Left ventricle myocardium inferior (tissue), 1 donor: ENCODE measurements around the gene TUBG1. TPM values are rescaled to one million over a fixed set of nuclear protein-coding genes. Genes with fewer than 3 reads are reported as not detected.

Experiments
- DNase-seq: peaks from one replicate; pipeline ENCODE4 v3.0.0-alpha.2; 2020
- H3K27ac ChIP-seq: fragments of 200-600 bp; replicated peaks from 2 replicates; pipeline ENCODE4 v1.8.0; 2021
- H3K27me3 ChIP-seq: fragments of 200-600 bp; 2 replicates; pipeline ENCODE4 v1.8.0; 2021; ENCODE audit warnings: low read depth
- H3K36me3 ChIP-seq: fragments of 200-600 bp; 2 replicates; pipeline ENCODE4 v1.8.0; 2021
- H3K4me1 ChIP-seq: fragments of 200-600 bp; 2 replicates; pipeline ENCODE4 v1.8.0; 2021
- H3K4me3 ChIP-seq: fragments of 200-600 bp; 2 replicates; pipeline ENCODE4 v1.8.0; 2021; ENCODE audit warnings: mild to moderate bottlenecking, moderate library complexity
- H3K9me3 ChIP-seq: fragments of 200-600 bp; replicated peaks from 2 replicates; pipeline ENCODE4 v1.8.0; 2021
- CTCF ChIP-seq: fragments of 200-600 bp; IDR thresholded peaks from 2 replicates; pipeline ENCODE4 v1.8.0; 2021; ENCODE audit warnings: antibody characterized with exemption, mild to moderate bottlenecking, borderline replicate concordance
- intact Hi-C: fragments of 100-400 bp; cut with micrococcal nuclease; formaldehyde crosslinking; loops from one replicate; pipeline ENCODE4 v1.11.0; 2022
- total RNA-seq: library from RNA; stranded (reverse); fragmentation: NEBNext Ultra II Directional; extraction: Animal tissue kit (Norgen Biotek cat#: 25700); gene quantifications from one replicate; pipeline ENCODE4 v1.2.1, GENCODE V29; 2021
- donor health status: DM: no; HTN: yes; CAD: no; lungs with severe emphysema.

Gene TUBG1
- total RNA-seq, 1 donor from 2014 or later = 48.0 TPM

- no peak for TF ChIP-seq CTCF
- H3K27ac ChIP-seq = no peak overlapping the region
- intact Hi-C loops = no loop called here
Observed at GRCh38 chr17:42640121-42640520, 30.6 kb downstream of the TUBG1 start.

GRCh38 chr17:42642336-42642735 is 32.9 kb downstream of the TUBG1 start:
- Histone ChIP-seq H3K36me3 (no peaks in the 10 kb centered on the region), H3K9me3 (no peaks in the 10 kb centered on the region), H3K4me3 (no peak overlapping the region), H3K4me1 (no peaks in the 10 kb centered on the region), H3K27ac (no peak overlapping the region), H3K27me3 (no peaks in the 10 kb centered on the region)
- DNase-seq = no peak
- intact Hi-C loops = no loop called here
- no peak for TF ChIP-seq CTCF

More at GRCh38 chr17:42640121-42640520, 30.6 kb downstream of the TUBG1 start:
- Histone ChIP-seq H3K4me3 (no peak overlapping the region), H3K36me3 (no peaks in the 10 kb centered on the region), H3K9me3 (no peaks in the 10 kb centered on the region), H3K4me1 (no peaks in the 10 kb centered on the region), H3K27me3 (no peaks in the 10 kb centered on the region)
- DNase-seq = no peak

- Histone ChIP-seq H3K36me3 (no peaks in the 10 kb centered on the region), H3K9me3 (no peaks in the 10 kb centered on the region), H3K4me3 (no peak overlapping the region), H3K27me3 (no peaks in the 10 kb centered on the region), H3K4me1 (no peaks in the 10 kb centered on the region), H3K27ac (no peak overlapping the region)
- TF ChIP-seq CTCF = no peak
- DNase-seq = no peak
- intact Hi-C loops = no loop called here
Observed at GRCh38 chr17:42647778-42648177, 38.3 kb downstream of the TUBG1 start.

- Histone ChIP-seq H3K4me1 (peaks cover 15% of the 10 kb centered on the region), H3K4me3 (no peak overlapping the region), H3K9me3 (no peaks in the 10 kb centered on the region), H3K27ac (no peak overlapping the region), H3K36me3 (no peaks in the 10 kb centered on the region), H3K27me3 (no peaks in the 10 kb centered on the region)
- no peak for DNase-seq
- intact Hi-C loops = no loop called here
- no peak for TF ChIP-seq CTCF
Observed at GRCh38 chr17:42651392-42651791, 41.9 kb downstream of the TUBG1 start.

- intact Hi-C loops = no loop called here
- DNase-seq = peak; percentile 72
- Histone ChIP-seq H3K36me3 (no peaks in the 10 kb centered on the region), H3K9me3 (no peaks in the 10 kb centered on the region), H3K27ac (peak overlapping the region; percentile 80), H3K4me1 (peaks cover 15% of the 10 kb centered on the region), H3K27me3 (no peaks in the 10 kb centered on the region), H3K4me3 (peak overlapping the region; percentile 58)
- no peak for TF ChIP-seq CTCF
Observed at GRCh38 chr17:42653179-42654124, 44.0 kb downstream of the TUBG1 start.
